HG03571 (cell line): ENCODE results near the gene CTSZ.
"Not testable (repeated sequence)": the region's sequence is repeated elsewhere in the genome, so short reads cannot be mapped to it uniquely, and the experiment has no call there.

Experiments used
- ATAC-seq: cut with Tn5 transposase; IDR thresholded peaks from one replicate; pipeline ENCODE4 v1.9.1; 2021; ENCODE audit not compliant: unreplicated experiment

CTSZ gene

DNA sequence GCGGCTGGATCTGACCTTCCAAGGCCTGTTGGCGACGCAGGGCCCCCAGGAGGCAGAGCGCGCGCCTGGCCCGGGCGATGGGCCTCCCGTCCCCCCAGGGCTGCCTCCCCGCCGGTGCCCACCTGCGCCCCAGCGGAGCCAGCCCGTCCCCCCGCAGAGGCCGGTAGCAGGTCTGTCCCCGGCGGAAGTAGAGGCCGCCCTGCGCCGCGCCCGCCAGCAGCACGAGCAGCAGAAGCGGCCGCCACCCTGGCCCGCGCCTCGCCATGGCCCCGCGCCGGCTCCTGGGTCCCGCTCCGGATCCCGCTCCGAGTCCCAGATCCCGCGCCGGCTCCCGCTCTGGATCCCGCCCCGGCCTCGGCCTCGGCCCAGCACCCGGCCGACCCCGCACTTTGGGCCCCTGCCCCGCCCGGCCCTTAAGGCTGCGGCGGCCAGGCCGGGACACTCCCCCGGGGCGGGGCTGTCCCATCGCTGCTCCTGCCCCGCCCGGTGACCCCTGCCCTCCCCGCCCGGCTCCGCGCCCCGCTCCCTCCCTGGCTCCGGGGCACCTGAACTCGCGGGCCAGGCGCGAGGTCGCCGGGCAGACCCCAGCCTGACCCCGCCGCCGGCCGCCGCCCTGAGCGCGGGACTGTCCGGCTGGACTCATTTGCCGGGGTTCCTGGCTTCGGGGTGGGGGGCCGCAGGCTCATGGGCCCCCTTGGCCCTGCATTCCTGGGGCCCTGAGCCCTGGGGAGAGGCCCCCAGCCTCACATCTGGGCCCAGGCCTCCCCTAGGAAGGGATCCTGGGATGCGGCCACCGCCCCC is at the start of gene CTSZ:
CTSZ (minus strand) TSS at position 391 of the 801 bp plus-strand sequence; CDS start at position 265, 126 bp downstream.
- ATAC-seq: peak; percentile 16

DNA sequence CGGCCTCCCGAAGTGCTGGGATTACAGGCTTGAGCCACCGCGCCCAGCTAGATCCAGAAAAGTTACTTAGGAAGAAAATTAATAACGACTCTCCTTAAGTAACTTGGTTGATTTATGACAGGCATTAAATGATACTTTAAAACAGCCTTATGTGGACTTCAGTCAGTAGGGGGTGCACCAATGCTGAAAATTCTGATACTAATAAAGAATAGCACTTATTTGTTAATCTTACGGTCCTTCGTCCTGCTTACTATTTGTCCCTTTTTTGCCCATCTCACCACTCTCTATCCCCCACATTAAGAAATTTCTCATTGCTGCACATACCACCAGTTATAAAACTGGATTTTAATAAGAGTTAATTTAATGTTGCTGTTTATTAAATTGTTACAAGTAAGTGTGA is 48.2 kb upstream of the CTSZ start:
- ATAC-seq: no peak

DNA sequence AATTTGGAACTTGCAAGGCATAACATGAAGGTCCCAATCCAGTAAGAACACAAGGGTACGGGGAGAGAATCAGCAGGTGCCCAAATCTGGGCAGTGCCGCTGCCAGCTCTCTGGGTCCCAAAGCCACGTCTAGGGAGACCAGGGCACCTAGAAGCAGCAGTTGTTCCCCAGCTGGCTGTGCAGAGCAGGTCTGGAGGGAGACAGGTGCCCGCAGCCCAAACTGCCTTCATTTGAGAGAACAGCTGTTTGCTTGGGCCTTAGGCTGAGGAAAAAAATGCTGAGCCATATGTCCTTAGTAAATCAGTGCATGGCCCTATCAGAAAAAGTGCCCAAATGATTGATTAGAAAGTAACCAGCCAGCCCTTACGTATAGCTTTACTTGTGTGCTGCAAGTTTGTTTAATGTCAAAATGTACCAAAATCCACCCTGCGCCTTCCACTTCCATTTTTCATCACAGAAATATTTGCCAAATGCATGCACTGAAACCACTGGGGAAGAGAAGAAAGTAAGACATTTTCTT is 44.7 kb upstream of the CTSZ start:
- ATAC-seq: no peak

DNA sequence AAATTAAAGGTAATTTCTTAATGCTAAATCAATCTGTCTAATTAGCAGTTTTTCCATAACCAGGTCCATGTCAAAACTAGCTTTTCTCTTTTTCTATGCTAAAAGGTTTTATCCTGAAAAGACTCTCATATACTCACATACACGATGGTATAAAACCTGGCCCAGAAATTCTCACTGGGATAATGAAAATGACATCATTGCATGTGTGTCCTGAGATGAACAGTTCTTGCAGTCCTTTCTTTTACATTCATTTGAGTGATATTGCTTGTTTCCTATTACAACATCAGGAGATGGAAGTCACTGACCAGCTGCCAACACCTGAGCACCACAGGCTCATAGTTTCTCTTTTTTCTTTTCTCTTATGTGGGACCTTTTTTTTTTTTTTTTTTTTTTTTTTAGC is 43.4 kb upstream of the CTSZ start:
- no peak for ATAC-seq

DNA sequence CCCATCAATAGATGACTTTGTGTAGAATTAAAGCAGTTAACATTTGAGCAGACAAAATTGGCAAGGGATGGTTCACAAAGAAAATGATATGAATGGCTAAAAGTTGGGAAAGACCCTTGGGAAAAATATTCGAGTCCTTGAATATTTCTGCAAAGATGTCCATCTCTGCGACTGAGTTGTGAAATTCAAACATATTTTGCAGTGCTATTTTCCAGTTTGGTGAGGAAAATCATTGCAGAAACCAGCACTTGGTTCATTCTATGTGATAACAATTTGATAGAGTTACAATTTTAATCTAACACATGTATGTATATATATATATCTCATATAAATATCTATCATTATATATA is 41.6 kb upstream of the CTSZ start:
- no peak for ATAC-seq

DNA sequence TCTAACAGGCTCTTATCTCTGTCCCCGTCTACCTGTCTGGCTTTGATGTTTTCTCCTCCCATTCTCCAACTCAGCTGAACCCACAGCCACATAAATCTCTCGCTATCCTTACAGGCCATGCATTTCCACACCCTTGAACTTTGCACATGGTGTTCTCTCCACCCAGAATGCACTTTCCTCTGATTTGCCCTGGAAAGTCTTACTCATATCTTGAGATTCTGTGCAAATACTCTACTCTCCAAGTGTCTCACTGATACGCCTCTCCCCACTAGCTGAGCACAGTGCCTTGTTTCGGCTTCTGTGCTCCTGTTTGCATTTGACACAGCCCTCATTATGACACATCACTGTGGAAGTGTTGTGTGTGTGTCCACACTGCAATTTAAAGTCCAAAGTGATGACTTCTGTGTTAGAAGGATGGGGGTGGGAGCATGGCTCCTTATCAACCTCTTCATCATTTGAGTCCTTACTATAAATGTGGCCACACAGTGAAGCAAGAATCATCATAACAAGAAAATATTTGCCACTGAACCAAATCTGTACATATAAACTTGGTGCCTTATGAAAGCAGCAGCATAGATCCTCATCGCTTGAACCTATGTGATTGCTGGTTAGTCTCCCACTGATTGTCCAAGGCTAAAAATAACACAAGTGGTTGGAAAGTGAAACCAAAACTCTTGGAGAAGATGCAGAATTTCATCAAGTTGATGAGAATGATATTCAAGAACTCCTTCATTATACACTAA is 41.1 kb upstream of the CTSZ start:
- ATAC-seq: no peak

DNA sequence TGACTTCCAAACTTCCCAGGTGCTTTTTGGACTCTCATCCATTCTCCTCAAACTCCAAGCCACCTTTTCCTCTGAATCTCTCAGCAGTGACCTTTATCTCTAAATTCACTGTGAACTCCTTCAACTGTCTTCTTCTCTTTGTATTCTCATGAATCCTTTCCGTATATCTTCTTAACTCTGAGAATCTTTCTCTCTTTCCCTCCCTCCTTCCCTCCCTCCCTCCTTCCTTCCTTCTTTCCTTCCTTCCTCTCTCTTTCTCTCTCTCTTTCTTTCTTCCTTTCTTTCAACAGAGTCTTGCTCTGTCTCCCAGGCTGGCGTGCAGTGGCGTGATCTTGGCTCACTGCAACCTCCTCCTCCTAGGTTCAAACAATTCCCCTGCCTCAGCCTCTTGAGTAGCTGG is 39.8 kb upstream of the CTSZ start:
- ATAC-seq: no peak

DNA sequence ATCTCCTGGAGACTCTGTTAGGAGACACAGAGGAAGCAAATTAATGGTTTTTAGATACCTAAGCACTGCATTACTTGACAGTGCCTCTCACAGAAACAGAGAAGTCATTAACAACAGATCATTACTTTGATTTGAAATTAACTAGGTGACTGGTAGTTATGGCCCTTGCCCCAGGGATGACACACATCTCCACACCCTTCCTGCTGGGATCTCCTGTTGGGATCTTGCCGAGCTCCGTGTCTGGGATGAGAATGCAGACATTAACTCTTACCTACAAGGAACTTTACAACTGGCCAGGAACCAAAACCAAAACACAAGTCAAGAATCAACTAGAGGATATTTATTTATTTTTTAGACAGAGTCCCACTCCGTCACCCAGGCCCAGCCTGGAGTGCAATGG is 37.7 kb upstream of the CTSZ start:
- ATAC-seq: no peak

DNA sequence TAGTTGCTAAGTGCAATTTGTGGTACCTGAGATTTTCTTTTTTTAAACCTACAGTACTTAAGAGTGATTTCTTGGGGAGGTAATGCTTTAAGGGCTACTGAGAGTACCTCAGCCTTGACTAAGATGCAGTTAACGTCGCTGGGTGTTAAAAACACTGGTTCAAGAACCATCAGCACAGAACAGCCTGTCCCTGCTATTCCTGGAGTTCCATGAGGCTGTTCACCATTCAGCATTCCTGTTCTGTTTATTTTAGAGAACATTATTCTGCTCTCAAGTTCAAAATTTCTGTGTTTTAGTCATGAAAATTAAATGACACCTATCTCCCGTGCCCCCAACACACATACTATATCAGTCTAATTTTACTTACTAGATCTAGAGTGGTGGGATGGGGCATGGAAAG is 37.2 kb upstream of the CTSZ start:
- no peak for ATAC-seq

DNA sequence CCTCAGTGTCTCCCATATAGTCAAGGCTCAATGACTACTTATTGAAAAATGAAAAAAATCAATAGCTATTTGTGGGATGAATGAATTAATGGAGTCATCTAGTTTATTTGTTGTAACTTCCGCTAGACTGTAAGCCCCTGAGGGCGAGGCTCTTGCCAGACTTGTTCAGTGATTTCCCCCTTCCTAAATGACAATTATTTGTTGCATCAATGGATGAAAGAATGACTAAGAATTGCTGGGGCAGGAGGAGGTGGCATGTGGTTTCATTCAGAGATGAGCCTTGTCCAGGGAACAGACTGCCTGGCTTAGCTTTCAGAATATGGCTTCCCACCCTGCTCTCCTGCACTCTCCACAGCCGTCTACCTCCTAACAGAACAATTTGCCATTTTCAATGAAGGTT is 36.6 kb upstream of the CTSZ start:
- no peak for ATAC-seq

DNA sequence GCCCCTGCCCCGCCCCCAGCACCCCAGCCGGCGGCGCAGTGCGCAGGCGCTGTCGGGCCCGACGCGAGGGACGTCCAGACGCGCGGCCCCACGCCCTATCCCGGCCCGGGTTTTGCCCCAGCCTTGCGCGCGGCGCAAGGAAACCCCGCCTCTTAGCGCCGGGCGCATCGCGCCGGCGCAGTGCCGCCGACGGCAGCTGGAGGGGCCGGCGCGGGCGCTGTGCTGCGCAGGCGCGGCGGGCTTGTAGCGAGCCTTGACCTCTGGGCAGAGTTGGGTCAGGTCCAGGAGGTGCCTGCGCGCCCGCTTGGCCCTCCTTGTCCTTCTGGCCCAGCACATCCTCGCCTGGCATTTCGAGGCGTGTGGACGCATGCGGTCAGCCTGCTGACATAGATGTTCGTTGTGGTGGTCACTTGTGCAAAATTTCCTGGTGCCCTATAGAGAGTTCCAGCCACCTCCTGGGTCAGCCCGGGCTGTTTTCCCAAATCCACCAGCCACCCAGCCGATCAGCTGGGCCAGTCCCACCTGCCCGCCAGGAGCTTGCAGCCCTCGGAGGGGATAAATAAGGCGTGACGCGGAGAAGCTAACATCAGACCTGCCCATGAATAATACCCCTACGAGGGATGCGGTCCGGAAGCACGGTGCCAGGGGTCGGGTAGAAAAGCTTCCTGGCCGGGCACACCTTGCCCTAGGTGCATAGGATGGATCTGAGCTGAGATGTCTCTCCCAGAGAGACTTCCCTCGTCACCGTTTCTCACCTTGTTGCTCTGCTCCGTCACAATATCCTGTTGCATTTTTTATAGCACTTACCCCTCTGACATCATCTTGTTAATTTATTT is 36.0 kb upstream of the CTSZ start:
- ATAC-seq: peak; percentile 93

DNA sequence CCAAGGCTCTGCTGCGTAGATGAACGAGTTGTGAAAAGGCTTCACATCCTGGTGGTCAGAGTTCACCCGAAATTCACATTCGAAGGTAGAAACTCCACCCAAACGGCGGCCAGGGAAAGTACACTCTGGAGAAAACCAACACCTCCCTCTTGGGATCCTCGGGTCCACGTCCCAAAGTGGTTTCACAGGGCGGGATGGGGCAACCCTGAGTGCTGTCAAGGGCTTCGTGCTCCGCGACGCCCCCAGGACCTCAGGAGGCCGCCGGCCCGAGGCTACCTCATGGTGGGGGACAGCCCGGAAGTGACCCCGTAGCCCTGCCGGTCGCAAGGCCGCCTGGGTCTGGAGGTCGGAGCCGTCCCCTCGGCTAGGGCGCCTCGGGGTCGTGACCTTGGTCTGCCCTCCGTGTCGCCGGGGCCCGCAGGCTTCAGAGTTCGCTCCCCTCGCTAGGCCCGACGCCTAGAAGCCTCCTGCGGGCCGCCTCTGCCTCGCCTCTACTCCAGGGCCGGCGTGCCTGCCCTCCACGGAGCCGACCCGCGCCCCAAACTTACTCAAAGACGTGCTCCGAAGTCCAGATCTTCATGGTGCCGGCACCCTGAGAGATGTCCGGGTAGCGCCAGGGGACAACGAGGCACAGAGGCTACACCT is 35.2 kb upstream of the CTSZ start, which contains the start of gene PRELID3B:
PRELID3B (minus strand) TSS at position 636 of the 645 bp plus-strand sequence; CDS start at position 580, 56 bp downstream.
- peak; percentile 23 for ATAC-seq

DNA sequence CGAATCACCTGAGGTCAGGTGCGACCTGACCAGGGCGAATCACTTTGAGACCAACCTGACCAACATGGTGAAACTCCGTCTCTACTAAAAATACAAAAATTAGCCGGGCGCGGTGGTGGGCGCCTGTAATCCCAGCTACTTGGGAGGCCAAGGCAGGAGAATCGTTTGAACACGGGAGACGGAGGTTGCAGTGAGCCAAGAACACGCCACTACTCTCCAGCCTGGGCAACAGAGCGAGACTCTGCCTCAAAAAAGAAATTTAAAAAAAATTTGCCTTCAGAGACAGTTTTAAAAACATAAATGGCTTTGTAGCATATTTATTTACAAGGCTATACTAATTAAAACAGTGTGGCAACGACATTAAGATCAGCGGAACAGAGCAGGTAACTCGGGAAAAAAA is 34.4 kb upstream of the CTSZ start:
- ATAC-seq: not testable (repeated sequence)

DNA sequence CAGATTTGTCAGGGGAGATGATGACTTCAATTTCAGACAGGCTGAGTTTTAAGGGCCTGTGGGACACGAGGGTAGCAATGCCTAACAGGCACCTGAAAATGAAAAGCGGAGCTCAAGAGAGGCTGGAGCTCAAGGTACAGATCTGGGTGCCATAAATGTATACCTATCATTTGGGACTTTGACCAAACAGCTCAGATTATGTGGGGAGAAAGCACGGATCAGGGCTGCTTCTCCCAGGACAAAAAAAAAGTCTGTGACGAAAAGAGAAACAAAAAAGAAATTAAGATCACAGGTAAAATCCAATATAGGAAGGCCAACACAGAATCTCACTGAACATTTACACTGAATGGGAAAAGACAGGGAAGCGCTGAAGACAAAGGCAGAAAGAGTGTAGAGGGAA is 33.6 kb upstream of the CTSZ start:
- no peak for ATAC-seq

DNA sequence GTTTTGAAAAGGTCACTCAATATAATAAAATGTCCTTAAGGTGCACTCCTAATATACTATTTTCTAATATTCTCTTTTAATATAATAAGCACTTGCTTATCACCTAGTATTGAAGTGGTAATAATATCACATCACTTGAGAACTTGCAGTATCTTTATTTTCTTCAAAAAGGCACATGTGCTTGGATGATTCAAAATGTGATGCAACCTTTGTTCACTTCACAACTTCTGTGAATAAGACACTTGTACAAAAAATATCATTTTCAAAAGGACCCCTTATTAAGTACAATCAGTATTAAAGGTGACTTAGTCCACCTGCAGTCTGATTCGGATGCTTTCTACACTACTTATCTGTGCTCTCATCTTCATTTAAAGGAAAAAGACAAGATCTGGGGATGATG is 32.2 kb upstream of the CTSZ start:
- ATAC-seq: no peak

DNA sequence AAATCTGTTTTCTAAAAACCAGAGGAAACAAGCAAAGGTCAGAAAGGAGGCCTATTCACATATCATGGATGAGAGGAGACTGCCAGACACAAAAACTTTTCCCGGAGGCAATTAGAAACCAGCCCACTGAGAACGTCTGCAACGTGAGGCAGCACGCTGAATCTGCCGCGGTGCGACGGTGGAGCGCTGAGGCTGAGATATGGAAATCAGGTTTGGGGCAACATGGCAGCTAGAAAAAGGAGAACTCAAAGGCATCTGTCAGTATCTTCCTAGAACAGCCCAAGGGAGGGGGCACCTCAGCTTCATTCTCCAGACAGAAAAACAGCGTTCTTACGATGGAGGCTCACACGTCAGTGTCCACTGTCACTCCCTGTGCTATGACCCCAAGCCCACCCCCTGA is 30.3 kb upstream of the CTSZ start:
- no peak for ATAC-seq

DNA sequence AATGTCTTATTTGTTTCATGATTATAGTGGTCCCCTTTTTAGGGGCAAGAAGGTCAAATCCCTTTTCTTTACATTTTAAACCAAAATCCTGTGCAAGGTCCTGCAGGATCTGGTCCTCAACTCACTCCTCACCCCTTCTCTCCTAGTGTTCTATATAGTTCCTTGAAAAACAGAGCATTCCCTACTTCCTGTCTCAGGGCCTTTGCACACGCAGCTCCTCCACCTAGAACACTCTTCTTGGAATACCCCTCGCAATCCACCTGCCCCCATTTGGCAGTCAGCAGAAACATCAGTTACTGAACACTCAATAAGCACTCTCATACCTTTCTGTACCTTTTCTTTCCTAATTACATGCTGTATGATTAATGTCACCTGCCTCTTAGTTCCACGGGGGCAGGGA is 28.3 kb upstream of the CTSZ start:
- no peak for ATAC-seq

DNA sequence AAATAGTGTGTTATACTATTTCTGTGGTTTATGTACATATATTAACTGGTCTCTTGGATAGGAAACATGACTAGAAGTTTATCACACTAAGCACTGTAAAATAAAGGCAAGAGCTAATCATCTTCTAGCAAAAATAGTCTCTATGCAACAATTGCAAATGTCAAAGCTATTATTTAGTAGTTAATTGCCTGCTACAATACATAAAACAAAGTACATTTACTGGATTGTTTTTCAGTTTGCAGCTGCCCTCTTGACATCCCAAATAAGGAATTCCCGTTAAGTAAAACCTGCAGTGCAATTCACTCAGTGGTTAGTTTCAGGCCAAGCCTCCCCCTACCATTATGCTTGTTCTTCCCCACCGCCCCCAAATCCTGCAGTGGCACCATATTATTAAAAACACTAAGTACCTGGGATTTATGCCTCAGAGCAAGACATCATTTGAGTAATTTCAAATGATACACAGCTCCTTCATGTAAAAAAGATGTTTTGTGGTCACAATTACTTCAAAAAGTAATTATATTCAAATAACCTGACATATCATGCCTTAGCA is 26.6 kb upstream of the CTSZ start:
- ATAC-seq: no peak

DNA sequence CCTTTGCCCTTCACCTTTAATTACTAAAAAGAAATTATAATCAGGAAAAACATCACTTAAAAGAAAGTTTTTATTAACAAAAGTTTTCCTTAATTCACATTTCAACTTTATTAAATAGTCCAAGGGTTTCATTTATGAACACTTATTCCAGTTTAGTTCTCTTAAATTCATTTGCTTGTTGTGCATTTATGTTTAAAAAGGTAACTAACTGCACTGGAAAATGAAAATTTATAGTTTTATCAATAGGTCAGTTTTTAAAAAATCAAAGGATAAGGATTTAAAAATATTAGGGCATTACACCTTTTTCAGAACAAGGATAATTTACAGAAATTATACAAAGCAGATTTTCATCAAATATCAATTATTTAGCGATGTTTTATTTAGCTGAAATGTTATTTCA is 26.0 kb upstream of the CTSZ start:
- ATAC-seq: no peak

DNA sequence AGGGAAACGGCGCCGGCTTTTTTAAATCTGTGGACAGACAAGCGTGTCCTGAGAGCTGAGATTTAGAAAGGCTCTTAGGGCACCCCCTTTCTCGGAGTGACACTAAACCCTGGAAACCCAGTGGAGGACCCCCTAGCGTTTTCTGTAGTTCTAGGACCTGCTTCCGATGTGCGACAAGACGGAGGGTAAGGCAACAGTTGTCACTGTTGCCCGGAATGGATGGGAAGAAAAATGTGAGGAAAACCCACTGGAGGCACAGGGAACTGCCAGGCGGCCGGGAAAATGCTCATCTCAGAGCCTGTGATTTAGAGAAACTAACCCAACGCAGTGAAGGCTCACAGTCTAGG is 25.6 kb upstream of the CTSZ start:
- no peak for ATAC-seq
